ENCODE data around the gene SLC31A1. TPM values are rescaled to one million over a fixed set of nuclear protein-coding genes. Genes with fewer than 3 reads are reported as not detected.

SLC31A1 gene
- total and polyA plus RNA-seq, 2 experiments from 2014 or later, result 15.0 to 32.1 TPM

DNA sequence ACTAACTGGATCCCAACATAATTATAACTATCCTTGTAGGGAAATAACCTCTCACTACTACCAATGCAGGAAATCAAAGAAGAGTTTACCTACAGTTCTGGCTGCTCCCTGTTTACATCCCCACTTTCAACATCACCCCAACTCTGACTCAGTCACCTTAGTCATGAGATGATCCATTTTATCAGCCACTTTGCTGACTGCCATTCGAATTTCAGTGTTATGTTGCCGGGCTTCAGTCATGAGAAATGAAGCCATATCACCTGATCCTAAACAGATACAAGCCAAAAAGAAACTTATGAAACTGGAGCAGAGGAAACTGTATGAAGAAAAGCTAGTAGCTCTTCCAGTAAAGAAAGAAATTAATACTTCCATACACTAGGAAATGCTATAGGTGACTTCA, 36.8 kb upstream of the SLC31A1 start:
- Histone ChIP-seq H3K9me2 (ENCODE audit: insufficient read depth) (no peaks in the 10 kb centered on the region), H3K27me3 (ENCODE audit: insufficient read depth) (no peaks in the 10 kb centered on the region), H3K4me2 (no peak overlapping the region), H4K20me1 (replicated peaks; ENCODE audit: insufficient read depth) (peaks cover 4% of the 10 kb centered on the region; the same call in 1 of the 2 replicates), H3F3A (replicated peaks; ENCODE audit: low read depth) (no peaks in the 10 kb centered on the region), H2AFZ (no peak overlapping the region), H3K4me3 (no peak overlapping the region), H3K79me2 (replicated peaks; ENCODE audit: insufficient read depth) (no peaks in the 10 kb centered on the region), H3K4me1 (ENCODE audit: insufficient read depth) (no peaks in the 10 kb centered on the region), H3K27ac (ENCODE audit: low read depth) (no peak overlapping the region), H3K36me3 (ENCODE audit: insufficient read depth) (peaks cover 21% of the 10 kb centered on the region; the same call in 1 of the 2 replicates)
- DNase-seq (ENCODE audit: low spot score) (no peak), ATAC-seq (no peak)
- Mint-ChIP-seq H3K4me3 (no peak overlapping the region), H3K27me3 (ENCODE audit: insufficient read depth, low read depth, poor library complexity) (peaks cover 1% of the 10 kb centered on the region), H3K36me3 (ENCODE audit: low read depth) (peaks cover 34% of the 10 kb centered on the region), H3K9me3 (no peaks in the 10 kb centered on the region; the same call in 2 of the 3 replicates), H3K27ac (no peak overlapping the region), H3K4me1 (no peaks in the 10 kb centered on the region)
- no peak for TF ChIP-seq POLR2AphosphoS5 (IDR thresholded peaks at IDR 0.05; ENCODE audit: low read depth)
- no peak for TF ChIP-seq STAT1 (IDR thresholded peaks at IDR 0.05; ENCODE audit: unreplicated experiment)
- no peak for TF ChIP-seq EZH2phosphoT487 (IDR thresholded peaks at IDR 0.05; ENCODE audit: unreplicated experiment)
- no peak for TF ChIP-seq ZNF331 (CRISPR knock-in tag; IDR thresholded peaks at IDR 0.05; ENCODE audit: low read depth)
- TF ChIP-seq, protein P1, sequence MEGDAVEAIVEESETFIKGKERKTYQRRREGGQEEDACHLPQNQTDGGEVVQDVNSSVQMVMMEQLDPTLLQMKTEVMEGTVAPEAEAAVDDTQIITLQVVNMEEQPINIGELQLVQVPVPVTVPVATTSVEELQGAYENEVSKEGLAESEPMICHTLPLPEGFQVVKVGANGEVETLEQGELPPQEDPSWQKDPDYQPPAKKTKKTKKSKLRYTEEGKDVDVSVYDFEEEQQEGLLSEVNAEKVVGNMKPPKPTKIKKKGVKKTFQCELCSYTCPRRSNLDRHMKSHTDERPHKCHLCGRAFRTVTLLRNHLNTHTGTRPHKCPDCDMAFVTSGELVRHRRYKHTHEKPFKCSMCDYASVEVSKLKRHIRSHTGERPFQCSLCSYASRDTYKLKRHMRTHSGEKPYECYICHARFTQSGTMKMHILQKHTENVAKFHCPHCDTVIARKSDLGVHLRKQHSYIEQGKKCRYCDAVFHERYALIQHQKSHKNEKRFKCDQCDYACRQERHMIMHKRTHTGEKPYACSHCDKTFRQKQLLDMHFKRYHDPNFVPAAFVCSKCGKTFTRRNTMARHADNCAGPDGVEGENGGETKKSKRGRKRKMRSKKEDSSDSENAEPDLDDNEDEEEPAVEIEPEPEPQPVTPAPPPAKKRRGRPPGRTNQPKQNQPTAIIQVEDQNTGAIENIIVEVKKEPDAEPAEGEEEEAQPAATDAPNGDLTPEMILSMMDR (conservative IDR thresholded peaks at IDR 0.05; ENCODE audit: low read depth in 2 of 2), result no peak
- TF ChIP-seq ZNF462 (CRISPR knock-in tag; IDR thresholded peaks at IDR 0.05), result no peak
- TF ChIP-seq REST (IDR thresholded peaks at IDR 0.05; ENCODE audit: unreplicated experiment), result no peak
- TF ChIP-seq ETS1 (IDR thresholded peaks at IDR 0.05), result no peak
- TF ChIP-seq JUNB (IDR thresholded peaks at IDR 0.05; ENCODE audit: unreplicated experiment), result no peak
- no peak for TF ChIP-seq CREB1 (CRISPR knock-in tag; IDR thresholded peaks at IDR 0.05; ENCODE audit: low read depth)
- TF ChIP-seq ZNF114 (CRISPR knock-in tag; IDR thresholded peaks at IDR 0.05), result no peak
- no peak for TF ChIP-seq EZH2 (IDR thresholded peaks at IDR 0.05; ENCODE audit: low read depth, unreplicated experiment)
- no peak for TF ChIP-seq NANOG (IDR thresholded peaks at IDR 0.05; ENCODE audit: borderline replicate concordance)

All from GM23338 (cell line).